Keratinocyte (primary cell): ENCODE results near the gene PTCH2. TPM values are rescaled to one million over a fixed set of nuclear protein-coding genes. Genes with fewer than 3 reads are reported as not detected.

ENCODE experiments used
- DNase-seq: peaks from one replicate; pipeline ENCODE4 v3.0.0-alpha.2; 2011; ENCODE audit warnings: low read depth, missing footprints, low spot score
- FAIRE-seq: peaks from 2 replicates; lab custom pipeline; 2011; peaks lifted over from hg19 to GRCh38; lab: Jason Lieb, UNC
- H2AFZ ChIP-seq: 2 replicates; pipeline ENCODE4 v1.6.0; 2012; ENCODE audit warnings: low read length, control low read depth, inconsistent platforms; ENCODE audit not compliant: control insufficient read depth
- H3K27ac ChIP-seq: 2 replicates; pipeline ENCODE4 v1.5.1; 2011; ENCODE audit warnings: low read length; ENCODE audit not compliant: control insufficient read depth, insufficient read depth
- H3K27me3 ChIP-seq: 3 replicates; pipeline ENCODE4 v1.6.0; 2011; ENCODE audit warnings: low read length; ENCODE audit not compliant: control insufficient read depth, insufficient read depth; ENCODE audit errors: extremely low read depth
- H3K36me3 ChIP-seq, 2 experiments: 2 replicates in 1 of 2; 3 replicates in 1 of 2; pipeline ENCODE4 v1.5.1; 2011; ENCODE audit warnings: low read length in 2 of 2, mild to moderate bottlenecking in 1 of 2; ENCODE audit not compliant: control insufficient read depth in 2 of 2, insufficient read depth in 2 of 2; ENCODE audit errors: extremely low read depth in 1 of 2
- H3K4me1 ChIP-seq: 3 replicates; pipeline ENCODE4 v1.5.1; 2011; ENCODE audit warnings: low read length; ENCODE audit not compliant: control insufficient read depth, insufficient read depth; ENCODE audit errors: extremely low read depth
- H3K4me2 ChIP-seq: 3 replicates; pipeline ENCODE4 v1.6.0; 2011; ENCODE audit warnings: low read depth, low read length; ENCODE audit not compliant: control insufficient read depth, insufficient read depth; ENCODE audit errors: extremely low read depth
- H3K4me3 ChIP-seq, 3 experiments: fragments of 200-600 bp in 1 of 3; sonication (generic) in 1 of 3; 2 replicates in 2 of 3; 3 replicates in 1 of 3; pipeline ENCODE4 v1.5.1; 2011 to 2016; ENCODE audit warnings: low read length in 3 of 3, mild to moderate bottlenecking in 3 of 3, control low read depth in 2 of 3, inconsistent platforms in 1 of 3, low read depth in 1 of 3, mixed read lengths in 1 of 3, mixed run types in 1 of 3, moderate library complexity in 1 of 3; ENCODE audit not compliant: control insufficient read depth in 2 of 3, insufficient read depth in 2 of 3; ENCODE audit errors: extremely low read depth in 1 of 3
- H3K79me2 ChIP-seq: 2 replicates; pipeline ENCODE4 v1.6.0; 2012; ENCODE audit warnings: low read length; ENCODE audit not compliant: control insufficient read depth, insufficient read depth
- H3K9ac ChIP-seq: 3 replicates; pipeline ENCODE4 v1.6.0; 2011; ENCODE audit warnings: low read length; ENCODE audit not compliant: control insufficient read depth, insufficient read depth; ENCODE audit errors: extremely low read depth
- H3K9me1 ChIP-seq: 3 replicates; pipeline ENCODE4 v1.6.0; 2011; ENCODE audit warnings: low read length; ENCODE audit not compliant: control insufficient read depth, insufficient read depth; ENCODE audit errors: extremely low read depth
- H3K9me3 ChIP-seq: 2 replicates; pipeline ENCODE4 v1.5.1; 2012; ENCODE audit warnings: low read depth, low read length; ENCODE audit not compliant: control insufficient read depth
- H4K20me1 ChIP-seq: 3 replicates; pipeline ENCODE4 v1.6.0; 2011; ENCODE audit warnings: low read length; ENCODE audit not compliant: control insufficient read depth, insufficient read depth; ENCODE audit errors: extremely low read depth
- EZH2 ChIP-seq: IDR thresholded peaks from one replicate; pipeline ENCODE4 v1.6.1; 2012; ENCODE audit warnings: inconsistent platforms, mild to moderate bottlenecking, low read length, moderate library complexity
- dilution Hi-C: fragments of 300-500 bp; cut with MboI; formaldehyde crosslinking; loops from one replicate; pipeline ENCODE4 v1.7.0; 2020; ENCODE audit warnings: low sequenced_read_pairs; ENCODE audit not compliant: extremely low pct_ligation_motif_present
- polyA plus RNA-seq, 5 experiments: library from polyadenylated mRNA; depleted of rRNA in 3 of 5; stranded (reverse) in 3 of 5; stranded (forward) in 1 of 5; unstranded in 1 of 5; fragments of >200 nt; gene quantifications; 1 replicate in 1 of 5; 2 replicates in 3 of 5; 3 replicates in 1 of 5; pipeline versions ENCODE4 v1.2.1 to v1.2.3, GENCODE V29; 2011 to 2012; ENCODE audit warnings: missing spikeins in 2 of 5, low read depth in 1 of 5, low replicate concordance in 1 of 5
- TF ChIP-seq, protein P1 (sequence below), 3 experiments: IDR thresholded peaks in 1 of 3; conservative IDR thresholded peaks in 1 of 3; optimal IDR thresholded peaks in 1 of 3; 2 replicates in 2 of 3; 3 replicates in 1 of 3; pipeline versions ENCODE3 to v1.5.1; 2011; ENCODE audit warnings: low read length in 3 of 3, mild to moderate bottlenecking in 3 of 3, moderate library complexity in 2 of 3, control low read depth in 1 of 3, inconsistent platforms in 1 of 3; ENCODE audit not compliant: insufficient read depth in 2 of 3; ENCODE audit errors: extremely low read depth in 1 of 3

Gene PTCH2
- polyA plus RNA-seq, 1 donor (not counting 4 experiments of a cell fraction or from before 2014, with no cell fraction given), result 0.01 TPM

DNA sequence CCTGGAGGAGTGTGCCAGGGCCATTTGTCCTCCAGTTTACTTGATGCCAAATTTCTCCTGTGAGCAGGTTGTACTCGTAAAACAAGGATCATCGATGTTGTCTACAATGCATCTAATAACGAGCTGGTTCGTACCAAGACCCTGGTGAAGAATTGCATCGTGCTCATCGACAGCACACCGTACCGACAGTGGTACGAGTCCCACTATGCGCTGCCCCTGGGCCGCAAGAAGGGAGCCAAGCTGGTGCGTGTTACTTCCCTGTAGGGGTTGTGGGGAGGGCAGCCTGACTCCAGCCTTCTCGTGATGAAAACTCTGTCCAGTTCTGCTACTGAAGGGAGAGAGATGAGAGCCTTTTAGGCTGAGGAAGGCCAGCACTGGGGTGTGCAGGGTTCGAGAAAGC lies 65.5 kb downstream of the PTCH2 start:
- Histone ChIP-seq H3K4me3 (peak overlapping the region; percentile 85 to 94 (median 92)), H3K79me2 (peaks cover 36% of the 10 kb centered on the region), H3K9ac (peak overlapping the region; percentile 92), H2AFZ (no peak overlapping the region), H4K20me1 (peaks cover 19% of the 10 kb centered on the region), H3K4me2 (peak overlapping the region; percentile 92), H3K9me1 (peaks cover 2% of the 10 kb centered on the region), H3K27ac (no peak overlapping the region), H3K9me3 (no peaks in the 10 kb centered on the region), H3K27me3 (no peaks in the 10 kb centered on the region), H3K36me3 (peaks cover 26 to 47% of the 10 kb centered on the region in 2 experiments), H3K4me1 (peaks cover 17% of the 10 kb centered on the region)
- DNase-seq (no peak), FAIRE-seq (no peak)
- dilution Hi-C loops, result no loop called here
- TF ChIP-seq, protein P1, sequence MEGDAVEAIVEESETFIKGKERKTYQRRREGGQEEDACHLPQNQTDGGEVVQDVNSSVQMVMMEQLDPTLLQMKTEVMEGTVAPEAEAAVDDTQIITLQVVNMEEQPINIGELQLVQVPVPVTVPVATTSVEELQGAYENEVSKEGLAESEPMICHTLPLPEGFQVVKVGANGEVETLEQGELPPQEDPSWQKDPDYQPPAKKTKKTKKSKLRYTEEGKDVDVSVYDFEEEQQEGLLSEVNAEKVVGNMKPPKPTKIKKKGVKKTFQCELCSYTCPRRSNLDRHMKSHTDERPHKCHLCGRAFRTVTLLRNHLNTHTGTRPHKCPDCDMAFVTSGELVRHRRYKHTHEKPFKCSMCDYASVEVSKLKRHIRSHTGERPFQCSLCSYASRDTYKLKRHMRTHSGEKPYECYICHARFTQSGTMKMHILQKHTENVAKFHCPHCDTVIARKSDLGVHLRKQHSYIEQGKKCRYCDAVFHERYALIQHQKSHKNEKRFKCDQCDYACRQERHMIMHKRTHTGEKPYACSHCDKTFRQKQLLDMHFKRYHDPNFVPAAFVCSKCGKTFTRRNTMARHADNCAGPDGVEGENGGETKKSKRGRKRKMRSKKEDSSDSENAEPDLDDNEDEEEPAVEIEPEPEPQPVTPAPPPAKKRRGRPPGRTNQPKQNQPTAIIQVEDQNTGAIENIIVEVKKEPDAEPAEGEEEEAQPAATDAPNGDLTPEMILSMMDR (optimal IDR thresholded peaks at IDR 0.05 in 1 of 3, IDR thresholded peaks at IDR 0.05 in 1 of 3, conservative IDR thresholded peaks at IDR 0.05 in 1 of 3; ENCODE audit: extremely low read depth in 1 of 3, insufficient read depth in 2 of 3, low read length in 3 of 3), result no peak

DNA sequence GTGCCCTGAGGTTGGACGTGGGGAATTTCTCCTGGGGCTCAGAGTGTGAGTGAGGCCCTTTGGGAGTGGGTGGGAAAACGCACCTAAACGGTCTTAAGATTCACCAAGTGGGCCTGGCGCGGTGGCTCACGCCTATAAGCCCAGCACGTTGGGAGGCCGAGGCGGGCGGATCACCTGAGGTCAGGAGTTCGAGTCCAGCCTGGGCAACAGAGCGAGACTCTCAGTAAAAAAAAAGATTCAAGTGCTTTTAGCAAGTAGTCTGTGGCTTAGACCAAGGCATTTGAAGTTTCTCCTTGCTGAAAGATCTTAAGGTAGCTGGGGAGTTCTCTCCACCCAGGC lies 66.4 kb downstream of the PTCH2 start:
- Histone ChIP-seq H3K4me2 (peak overlapping the region; percentile 92), H3K4me1 (peaks cover 17% of the 10 kb centered on the region), H3K9me1 (peaks cover 2% of the 10 kb centered on the region), H4K20me1 (peaks cover 19% of the 10 kb centered on the region), H3K9ac (peak overlapping the region; percentile 92), H3K9me3 (no peaks in the 10 kb centered on the region), H3K4me3 (peak overlapping the region; percentile 85 to 94 (median 92)), H3K79me2 (peaks cover 36% of the 10 kb centered on the region), H3K27ac (peak overlapping the region; percentile 97), H2AFZ (no peak overlapping the region), H3K36me3 (peaks cover 26 to 44% of the 10 kb centered on the region in 2 experiments), H3K27me3 (no peaks in the 10 kb centered on the region)
- DNase-seq (no peak), FAIRE-seq (no peak)
- dilution Hi-C loops, result no loop called here
- TF ChIP-seq EZH2, result no peak
- TF ChIP-seq, protein P1 (optimal IDR thresholded peaks at IDR 0.05 in 1 of 3, IDR thresholded peaks at IDR 0.05 in 1 of 3, conservative IDR thresholded peaks at IDR 0.05 in 1 of 3; ENCODE audit: extremely low read depth in 1 of 3, insufficient read depth in 2 of 3, low read length in 3 of 3), result no peak
